DMS 273 treated with DMSO at 0.1 percent for 48 hours (cell line): Measurements from ENCODE around the gene COLGALT1.

Experiments
- DNase-seq: peaks from one replicate; lab custom pipeline; 2025; lab: John Stamatoyannopoulos, UW

The COLGALT1 gene

GRCh38 chr19:17623224-17623935 lies 67.9 kb downstream of the COLGALT1 start:
- no peak for DNase-seq

- DNase-seq = no peak
Observed at GRCh38 chr19:17624314-17624991, 69.0 kb downstream of the COLGALT1 start.

GRCh38 chr19:17625043-17625442 lies 69.6 kb downstream of the COLGALT1 start:
- DNase-seq = no peak

GRCh38 chr19:17625980-17626379 lies 70.5 kb downstream of the COLGALT1 start:
- DNase-seq = no peak

- no peak for DNase-seq
Observed at GRCh38 chr19:17626456-17627015, 71.1 kb downstream of the COLGALT1 start.

GRCh38 chr19:17627161-17627560 lies 71.7 kb downstream of the COLGALT1 start:
- DNase-seq = no peak

- no peak for DNase-seq
Observed at GRCh38 chr19:17627921-17628320, 72.5 kb downstream of the COLGALT1 start.

- DNase-seq = no peak
Observed at GRCh38 chr19:17629760-17630159, 74.3 kb downstream of the COLGALT1 start.

- DNase-seq = no peak
Observed at GRCh38 chr19:17632577-17632976, 77.1 kb downstream of the COLGALT1 start.
